ENCODE results near the gene NCKAP1.

DNA sequence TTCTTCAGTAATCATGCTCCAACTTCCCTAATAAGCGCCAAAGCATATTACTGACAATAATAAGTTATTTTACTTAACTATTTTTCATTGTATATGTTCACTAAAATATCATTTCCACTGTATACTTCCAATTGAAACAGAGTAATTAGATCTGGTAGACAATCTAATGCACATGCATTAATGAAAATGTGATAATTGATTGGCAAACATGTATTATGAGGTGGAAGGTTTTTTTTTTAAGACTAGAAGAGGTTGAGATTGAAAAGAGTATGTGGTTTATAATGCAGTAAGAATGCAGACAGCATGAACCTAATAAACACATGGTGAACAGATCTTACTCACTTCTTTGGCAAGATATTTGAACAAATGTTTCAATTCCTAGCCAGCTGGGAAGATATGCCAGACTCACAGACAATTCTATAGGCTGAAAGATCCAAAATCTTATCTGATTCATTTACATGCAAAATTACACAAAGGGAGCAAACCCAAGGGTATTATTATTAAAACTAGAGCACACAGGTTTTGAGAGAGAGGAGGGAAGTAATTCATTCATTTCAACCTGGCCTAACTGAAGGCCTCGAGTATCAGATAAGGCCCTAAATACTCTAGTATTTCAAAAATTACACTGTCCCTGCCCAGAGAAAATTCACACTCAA is 2.8 kb downstream of the NCKAP1 start:
- TF ChIP-seq, protein P1, sequence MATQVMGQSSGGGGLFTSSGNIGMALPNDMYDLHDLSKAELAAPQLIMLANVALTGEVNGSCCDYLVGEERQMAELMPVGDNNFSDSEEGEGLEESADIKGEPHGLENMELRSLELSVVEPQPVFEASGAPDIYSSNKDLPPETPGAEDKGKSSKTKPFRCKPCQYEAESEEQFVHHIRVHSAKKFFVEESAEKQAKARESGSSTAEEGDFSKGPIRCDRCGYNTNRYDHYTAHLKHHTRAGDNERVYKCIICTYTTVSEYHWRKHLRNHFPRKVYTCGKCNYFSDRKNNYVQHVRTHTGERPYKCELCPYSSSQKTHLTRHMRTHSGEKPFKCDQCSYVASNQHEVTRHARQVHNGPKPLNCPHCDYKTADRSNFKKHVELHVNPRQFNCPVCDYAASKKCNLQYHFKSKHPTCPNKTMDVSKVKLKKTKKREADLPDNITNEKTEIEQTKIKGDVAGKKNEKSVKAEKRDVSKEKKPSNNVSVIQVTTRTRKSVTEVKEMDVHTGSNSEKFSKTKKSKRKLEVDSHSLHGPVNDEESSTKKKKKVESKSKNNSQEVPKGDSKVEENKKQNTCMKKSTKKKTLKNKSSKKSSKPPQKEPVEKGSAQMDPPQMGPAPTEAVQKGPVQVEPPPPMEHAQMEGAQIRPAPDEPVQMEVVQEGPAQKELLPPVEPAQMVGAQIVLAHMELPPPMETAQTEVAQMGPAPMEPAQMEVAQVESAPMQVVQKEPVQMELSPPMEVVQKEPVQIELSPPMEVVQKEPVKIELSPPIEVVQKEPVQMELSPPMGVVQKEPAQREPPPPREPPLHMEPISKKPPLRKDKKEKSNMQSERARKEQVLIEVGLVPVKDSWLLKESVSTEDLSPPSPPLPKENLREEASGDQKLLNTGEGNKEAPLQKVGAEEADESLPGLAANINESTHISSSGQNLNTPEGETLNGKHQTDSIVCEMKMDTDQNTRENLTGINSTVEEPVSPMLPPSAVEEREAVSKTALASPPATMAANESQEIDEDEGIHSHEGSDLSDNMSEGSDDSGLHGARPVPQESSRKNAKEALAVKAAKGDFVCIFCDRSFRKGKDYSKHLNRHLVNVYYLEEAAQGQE (IDR thresholded peaks at IDR 0.05): no peak
- TF ChIP-seq, protein P2, sequence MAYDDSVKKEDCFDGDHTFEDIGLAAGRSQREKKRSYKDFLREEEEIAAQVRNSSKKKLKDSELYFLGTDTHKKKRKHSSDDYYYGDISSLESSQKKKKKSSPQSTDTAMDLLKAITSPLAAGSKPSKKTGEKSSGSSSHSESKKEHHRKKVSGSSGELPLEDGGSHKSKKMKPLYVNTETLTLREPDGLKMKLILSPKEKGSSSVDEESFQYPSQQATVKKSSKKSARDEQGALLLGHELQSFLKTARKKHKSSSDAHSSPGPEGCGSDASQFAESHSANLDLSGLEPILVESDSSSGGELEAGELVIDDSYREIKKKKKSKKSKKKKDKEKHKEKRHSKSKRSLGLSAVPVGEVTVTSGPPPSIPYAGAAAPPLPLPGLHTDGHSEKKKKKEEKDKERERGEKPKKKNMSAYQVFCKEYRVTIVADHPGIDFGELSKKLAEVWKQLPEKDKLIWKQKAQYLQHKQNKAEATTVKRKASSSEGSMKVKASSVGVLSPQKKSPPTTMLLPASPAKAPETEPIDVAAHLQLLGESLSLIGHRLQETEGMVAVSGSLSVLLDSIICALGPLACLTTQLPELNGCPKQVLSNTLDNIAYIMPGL (CRISPR knock-in tag; IDR thresholded peaks at IDR 0.05; ENCODE audit: borderline replicate concordance): no peak
- no peak for TF ChIP-seq MAZ (IDR thresholded peaks at IDR 0.05; ENCODE audit: borderline replicate concordance, low read depth, low read length)
